ENCODE data around the gene EIF5. TPM values are rescaled to one million over a fixed set of nuclear protein-coding genes. Genes with fewer than 3 reads are reported as not detected.

The EIF5 gene
- total and polyA plus RNA-seq, 2 donors (not counting 3 experiments of a cell fraction or from before 2014, with no cell fraction given) = 175 to 313 TPM

- intact Hi-C loops (cut with micrococcal nuclease) = no loop called here
- no peak for FAIRE-seq
- no peak overlapping the region for H3K27ac ChIP-seq (ENCODE audit: insufficient read depth, low read depth, low read length)
Observed at GRCh38 chr14:103343905-103344797, 10.1 kb downstream of the EIF5 start.

GRCh38 chr14:103346286-103346685 lies 12.2 kb downstream of the EIF5 start:
- DNase-seq (ENCODE audit: low read depth, low spot score) (no peak), FAIRE-seq (no peak)
- Histone ChIP-seq H3K4me2 (ENCODE audit: insufficient read depth, low read length) (no peak overlapping the region), H3K27me3 (ENCODE audit: control insufficient read depth in 2 of 2, insufficient read depth in 2 of 2, low read length in 2 of 2) (no peaks in the 10 kb centered on the region), H3K27ac (ENCODE audit: insufficient read depth, low read depth, low read length) (no peak overlapping the region), H2AFZ (ENCODE audit: low read depth, low read length) (no peak overlapping the region), H3K79me2 (ENCODE audit: control insufficient read depth, insufficient read depth, low read length) (no peaks in the 10 kb centered on the region), H3K4me3 (replicated peaks in 1 of 3; ENCODE audit: insufficient read depth in 1 of 3, low read depth in 1 of 3, low read length in 3 of 3) (no peak overlapping the region), H3K4me1 (ENCODE audit: control insufficient read depth, extremely low read depth, insufficient read depth, low read length) (no peaks in the 10 kb centered on the region), H3K9me3 (replicated peaks; ENCODE audit: control insufficient read depth, insufficient read depth, low read length) (no peaks in the 10 kb centered on the region), H3K9ac (replicated peaks; ENCODE audit: extremely low read depth, insufficient read depth, low read length) (no peak overlapping the region), H3K36me3 (ENCODE audit: control insufficient read depth in 2 of 2, extremely low read depth in 1 of 2, insufficient read depth in 2 of 2, low read length in 2 of 2) (peaks cover 18 to 24% of the 10 kb centered on the region in 2 experiments), H4K20me1 (replicated peaks; ENCODE audit: control insufficient read depth, extremely low read depth, insufficient read depth, low read length) (no peaks in the 10 kb centered on the region), H3K9me1 (replicated peaks; ENCODE audit: control insufficient read depth, extremely low read depth, insufficient read depth, low read length) (no peaks in the 10 kb centered on the region)
- intact Hi-C loops (cut with micrococcal nuclease) (loop anchor here (5.0 kb wide), 1 partner anchor 41 kb away; the partner anchor contains the start of gene MARK3), dilution Hi-C loops (cut with MboI; ENCODE audit: extremely low pct_ligation_motif_present, low sequenced_read_pairs) (no loop called here)
- TF ChIP-seq JUN (IDR thresholded peaks at IDR 0.05; ENCODE audit: borderline replicate concordance, insufficient read depth, insufficient read length, low read depth) (no peak), FOS (IDR thresholded peaks at IDR 0.05; ENCODE audit: borderline replicate concordance, insufficient read depth, low read length) (no peak), POLR2AphosphoS5 (IDR thresholded peaks at IDR 0.05; ENCODE audit: insufficient read depth, low read depth, low read length) (no peak), CTCF (IDR thresholded peaks at IDR 0.05; ENCODE audit: extremely low read depth in 1 of 2, insufficient read depth in 1 of 2, low read depth in 1 of 2, low read length in 2 of 2) (no peak), EZH2 (IDR thresholded peaks at IDR 0.05; ENCODE audit: borderline replicate concordance, low read depth, low read length, severe bottlenecking) (no peak), GATA2 (IDR thresholded peaks at IDR 0.05; ENCODE audit: insufficient read depth, insufficient read length, low read depth, low read length) (no peak), MYC (IDR thresholded peaks at IDR 0.05; ENCODE audit: low read depth, low read length) (no peak), MAX (IDR thresholded peaks at IDR 0.05; ENCODE audit: insufficient read depth, insufficient read length) (no peak), POLR2A (IDR thresholded peaks at IDR 0.05; ENCODE audit: low read depth, low read length) (no peak)
- ChIA-PET POLR2A (interaction anchor here (3.5 to 4.1 kb wide), 2 partner anchors 11 to 44 kb away, joined by 19 to 39 read pairs; partner anchors contain the start of gene EIF5), CTCF (interaction anchor here (1.4 to 8.1 kb wide), 3 partner anchors 10 to 45 kb away, joined by 3 to 74 read pairs (median 21); no protein-coding TSS in a partner anchor)
- BruUV-seq (replicated peaks) = no TSS peak

More at GRCh38 chr14:103343905-103344797, 10.1 kb downstream of the EIF5 start:
- H3K36me3 ChIP-seq (ENCODE audit: control insufficient read depth in 2 of 2, extremely low read depth in 1 of 2, insufficient read depth in 2 of 2, low read length in 2 of 2) = peaks cover 38 to 41% of the 10 kb centered on the region in 2 experiments
- no peak overlapping the region for H2AFZ ChIP-seq (ENCODE audit: low read depth, low read length)
- H3K9me1 ChIP-seq (replicated peaks; ENCODE audit: control insufficient read depth, extremely low read depth, insufficient read depth, low read length) = no peaks in the 10 kb centered on the region
- ChIA-PET CTCF (interaction anchor here (0.5 to 8.1 kb wide), 5 partner anchors 8 to 47 kb away, joined by 3 to 74 read pairs (median 3); no protein-coding TSS in a partner anchor), POLR2A (interaction anchor here (3.5 to 4.1 kb wide), 2 partner anchors 9 to 47 kb away, joined by 19 to 39 read pairs; partner anchors contain the start of gene EIF5)
- no TSS peak for BruUV-seq (replicated peaks)
- peaks cover 2% of the 10 kb centered on the region for H4K20me1 ChIP-seq (replicated peaks; ENCODE audit: control insufficient read depth, extremely low read depth, insufficient read depth, low read length)
- no peak overlapping the region for H3K4me2 ChIP-seq (ENCODE audit: insufficient read depth, low read length)
- no peaks in the 10 kb centered on the region for H3K27me3 ChIP-seq (ENCODE audit: control insufficient read depth in 2 of 2, insufficient read depth in 2 of 2, low read length in 2 of 2)
- TF ChIP-seq POLR2A (IDR thresholded peaks at IDR 0.05; ENCODE audit: low read depth, low read length) = peak; percentile 1
- no peak for TF ChIP-seq EZH2 (IDR thresholded peaks at IDR 0.05; ENCODE audit: borderline replicate concordance, low read depth, low read length, severe bottlenecking)
- no peak overlapping the region for H3K4me3 ChIP-seq (replicated peaks in 1 of 3; ENCODE audit: insufficient read depth in 1 of 3, low read depth in 1 of 3, low read length in 3 of 3)
- dilution Hi-C loops (cut with MboI; ENCODE audit: extremely low pct_ligation_motif_present, low sequenced_read_pairs) = no loop called here
- H3K9ac ChIP-seq (replicated peaks; ENCODE audit: extremely low read depth, insufficient read depth, low read length) = no peak overlapping the region
- H3K9me3 ChIP-seq (replicated peaks; ENCODE audit: control insufficient read depth, insufficient read depth, low read length) = no peaks in the 10 kb centered on the region
- DNase-seq (ENCODE audit: low read depth, low spot score) = no peak
- H3K79me2 ChIP-seq (ENCODE audit: control insufficient read depth, insufficient read depth, low read length) = peaks cover 2% of the 10 kb centered on the region
- H3K4me1 ChIP-seq (ENCODE audit: control insufficient read depth, extremely low read depth, insufficient read depth, low read length) = no peaks in the 10 kb centered on the region

Measured in endothelial cell of umbilical vein (primary cell).